Measurements from ENCODE around the gene PIK3C2A. TPM values are rescaled to one million over a fixed set of nuclear protein-coding genes. Genes with fewer than 3 reads are reported as not detected.
A peak's percentile ranks its signal among the peaks of the same experiment; 100 is the strongest.

The PIK3C2A gene
- total and polyA plus RNA-seq, 2 of the 13 experiments (the other 11 are each of a cell fraction or from before 2014, with no cell fraction given): 27.5 to 49.9 TPM

DNA sequence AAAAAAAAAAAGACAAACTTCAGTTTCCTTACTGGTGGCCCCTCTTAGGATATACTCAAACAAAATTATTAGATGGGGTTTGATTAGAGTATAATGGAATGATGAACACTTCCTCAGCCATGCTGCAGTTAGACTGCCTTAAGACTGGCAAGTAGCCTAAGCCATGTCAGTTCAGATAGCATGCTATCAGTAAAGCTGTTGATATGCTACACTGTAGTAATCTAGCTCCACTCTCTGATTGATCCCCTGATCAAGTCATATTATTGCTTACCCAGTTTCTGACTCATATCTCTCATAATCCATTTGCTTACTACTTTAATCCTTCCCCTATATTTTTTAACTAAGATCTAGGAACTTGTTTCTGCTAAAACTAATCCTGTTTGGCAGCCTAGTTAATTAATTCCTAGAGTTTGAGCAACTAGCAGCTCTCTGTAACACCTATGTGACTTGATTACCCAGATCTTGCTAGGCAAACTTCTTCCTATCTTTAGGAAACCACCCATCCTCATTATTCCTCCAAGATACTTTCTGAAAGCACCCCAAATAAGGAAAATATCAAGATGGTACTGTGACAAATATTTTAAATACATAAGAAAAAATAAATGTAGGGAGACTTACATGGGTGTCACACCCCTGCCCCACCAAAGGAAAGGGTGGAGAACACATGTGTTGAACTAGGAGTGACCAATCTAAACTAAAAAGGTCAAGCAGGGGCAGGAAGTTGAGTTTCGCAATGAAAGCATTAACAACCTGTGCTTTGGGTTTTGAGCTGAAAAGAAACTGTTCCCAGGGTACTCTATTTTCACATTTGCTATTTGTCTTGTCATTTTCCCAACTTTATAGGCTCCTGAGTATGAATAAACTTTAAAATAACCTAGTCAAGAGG is 43.2 kb downstream of the PIK3C2A start:
- Histone ChIP-seq H3K36me3 (replicated peaks in 1 of 2; ENCODE audit: control insufficient read depth in 1 of 2, insufficient read depth in 2 of 2, low read length in 2 of 2) (peaks cover 8 to 53% of the 10 kb centered on the region in 2 experiments), H2AFZ (ENCODE audit: low read length) (no peak overlapping the region), H3K9me3 (ENCODE audit: low read length) (no peaks in the 10 kb centered on the region), H3K9ac (ENCODE audit: insufficient read depth, low read depth, low read length) (peak overlapping the region; percentile 14; the same call in 1 of the 2 replicates), H3K27me3 (ENCODE audit: control insufficient read depth in 1 of 2, insufficient read depth in 2 of 2, low read length in 2 of 2) (no peaks in the 10 kb centered on the region), H3K4me2 (ENCODE audit: low read depth, low read length) (peak overlapping the region; percentile 53), H3K79me2 (ENCODE audit: insufficient read depth, low read length) (peaks cover 84% of the 10 kb centered on the region), H3K4me3 (replicated peaks in 1 of 3; ENCODE audit: insufficient read depth in 1 of 3, low read depth in 2 of 3, low read length in 3 of 3) (no peak overlapping the region; a peak in 1 of 6 replicates), H4K20me1 (ENCODE audit: insufficient read depth, low read length) (peaks cover 32% of the 10 kb centered on the region), H3K27ac (ENCODE audit: extremely low read length, insufficient read depth, low read length) (peak overlapping the region; percentile 58), H3K4me1 (ENCODE audit: insufficient read depth, low read length) (peaks cover 57% of the 10 kb centered on the region)
- BruUV-seq (replicated peaks): no TSS peak
- CTCF ChIA-PET (ENCODE audit: low intra/inter-chr PET ratio, low total read pairs): no interaction called here
- ATAC-seq: peak; percentile 59
- WGBS (ENCODE audit: low lambda C conversion rate): 72% methylated on average over 1 of the region's 1 CpG
- DNase-seq (ENCODE audit: low spot score): peak; percentile 53
- FAIRE-seq: no peak
- in situ Hi-C loops (cut with HindIII; ENCODE audit: extremely low pct_ligation_motif_present, low pct_unique_long_range_greater_than_20kb) (no loop called here), intact Hi-C loops (cut with micrococcal nuclease; ENCODE audit: unreplicated experiment) (loop anchor here (1.0 kb wide), 1 partner anchor 32 kb away; no protein-coding TSS in a partner anchor)
- POLR2A ChIA-PET: no interaction called here
- TF ChIP-seq ZHX2 (IDR thresholded peaks at IDR 0.05; ENCODE audit: low read depth) (no peak), ZHX2 (CRISPR knock-in tag; IDR thresholded peaks at IDR 0.05; ENCODE audit: borderline replicate concordance) (no peak), HOXA5 (CRISPR knock-in tag; IDR thresholded peaks at IDR 0.05) (no peak), ZNF124 (CRISPR knock-in tag; IDR thresholded peaks at IDR 0.05) (no peak), ZNF335 (CRISPR knock-in tag; IDR thresholded peaks at IDR 0.05) (no peak), ZBTB43 (CRISPR knock-in tag; conservative IDR thresholded peaks at IDR 0.05) (no peak), ZNF367 (CRISPR knock-in tag; IDR thresholded peaks at IDR 0.05; ENCODE audit: borderline replicate concordance) (no peak), POLR2A (IDR thresholded peaks at IDR 0.05; ENCODE audit: insufficient read depth in 1 of 2, low read depth in 2 of 2, low read length in 2 of 2) (no peak), ZNF816 (CRISPR knock-in tag; IDR thresholded peaks at IDR 0.05; ENCODE audit: borderline replicate concordance) (peak; percentile 28; the same call in 1 of the 2 replicates)
- TF ChIP-seq, protein P1, sequence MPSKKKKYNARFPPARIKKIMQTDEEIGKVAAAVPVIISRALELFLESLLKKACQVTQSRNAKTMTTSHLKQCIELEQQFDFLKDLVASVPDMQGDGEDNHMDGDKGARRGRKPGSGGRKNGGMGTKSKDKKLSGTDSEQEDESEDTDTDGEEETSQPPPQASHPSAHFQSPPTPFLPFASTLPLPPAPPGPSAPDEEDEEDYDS (CRISPR knock-in tag; IDR thresholded peaks at IDR 0.05): no peak
- TF ChIP-seq, protein P2, sequence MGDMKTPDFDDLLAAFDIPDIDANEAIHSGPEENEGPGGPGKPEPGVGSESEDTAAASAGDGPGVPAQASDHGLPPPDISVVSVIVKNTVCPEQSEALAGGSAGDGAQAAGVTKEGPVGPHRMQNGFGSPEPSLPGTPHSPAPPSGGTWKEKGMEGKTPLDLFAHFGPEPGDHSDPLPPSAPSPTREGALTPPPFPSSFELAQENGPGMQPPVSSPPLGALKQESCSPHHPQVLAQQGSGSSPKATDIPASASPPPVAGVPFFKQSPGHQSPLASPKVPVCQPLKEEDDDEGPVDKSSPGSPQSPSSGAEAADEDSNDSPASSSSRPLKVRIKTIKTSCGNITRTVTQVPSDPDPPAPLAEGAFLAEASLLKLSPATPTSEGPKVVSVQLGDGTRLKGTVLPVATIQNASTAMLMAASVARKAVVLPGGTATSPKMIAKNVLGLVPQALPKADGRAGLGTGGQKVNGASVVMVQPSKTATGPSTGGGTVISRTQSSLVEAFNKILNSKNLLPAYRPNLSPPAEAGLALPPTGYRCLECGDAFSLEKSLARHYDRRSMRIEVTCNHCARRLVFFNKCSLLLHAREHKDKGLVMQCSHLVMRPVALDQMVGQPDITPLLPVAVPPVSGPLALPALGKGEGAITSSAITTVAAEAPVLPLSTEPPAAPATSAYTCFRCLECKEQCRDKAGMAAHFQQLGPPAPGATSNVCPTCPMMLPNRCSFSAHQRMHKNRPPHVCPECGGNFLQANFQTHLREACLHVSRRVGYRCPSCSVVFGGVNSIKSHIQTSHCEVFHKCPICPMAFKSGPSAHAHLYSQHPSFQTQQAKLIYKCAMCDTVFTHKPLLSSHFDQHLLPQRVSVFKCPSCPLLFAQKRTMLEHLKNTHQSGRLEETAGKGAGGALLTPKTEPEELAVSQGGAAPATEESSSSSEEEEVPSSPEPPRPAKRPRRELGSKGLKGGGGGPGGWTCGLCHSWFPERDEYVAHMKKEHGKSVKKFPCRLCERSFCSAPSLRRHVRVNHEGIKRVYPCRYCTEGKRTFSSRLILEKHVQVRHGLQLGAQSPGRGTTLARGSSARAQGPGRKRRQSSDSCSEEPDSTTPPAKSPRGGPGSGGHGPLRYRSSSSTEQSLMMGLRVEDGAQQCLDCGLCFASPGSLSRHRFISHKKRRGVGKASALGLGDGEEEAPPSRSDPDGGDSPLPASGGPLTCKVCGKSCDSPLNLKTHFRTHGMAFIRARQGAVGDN (CRISPR knock-in tag; IDR thresholded peaks at IDR 0.05): no peak

Data from HepG2 (cell line).